ENCODE measurements around the gene HAO2.

Gene HAO2

GRCh38 chr1:119380983-119381662 lies 12.5 kb downstream of the HAO2 start:
- DNase-seq = no peak

GRCh38 chr1:119384591-119384990 lies 16.0 kb downstream of the HAO2 start:
- DNase-seq = no peak

DNA sequence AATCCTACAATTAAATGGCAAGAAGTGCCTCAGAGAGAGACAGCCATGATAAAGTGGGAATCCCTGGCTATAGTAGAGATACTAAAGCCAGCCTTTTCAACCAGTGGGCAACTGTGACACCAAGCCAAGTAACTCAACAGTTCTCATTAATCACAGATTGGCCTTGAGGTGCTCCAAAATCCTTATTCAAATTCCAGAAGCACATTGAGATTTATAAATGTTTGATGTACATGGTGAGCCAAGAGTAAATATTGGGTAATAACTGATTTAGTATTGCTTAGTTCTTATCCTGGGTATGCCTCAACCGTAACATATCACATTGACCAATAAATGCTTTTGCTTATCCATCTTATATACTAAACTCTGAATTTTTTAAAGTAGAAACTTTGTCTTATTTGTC lies 17.1 kb downstream of the HAO2 start:
- DNase-seq = no peak

DNA sequence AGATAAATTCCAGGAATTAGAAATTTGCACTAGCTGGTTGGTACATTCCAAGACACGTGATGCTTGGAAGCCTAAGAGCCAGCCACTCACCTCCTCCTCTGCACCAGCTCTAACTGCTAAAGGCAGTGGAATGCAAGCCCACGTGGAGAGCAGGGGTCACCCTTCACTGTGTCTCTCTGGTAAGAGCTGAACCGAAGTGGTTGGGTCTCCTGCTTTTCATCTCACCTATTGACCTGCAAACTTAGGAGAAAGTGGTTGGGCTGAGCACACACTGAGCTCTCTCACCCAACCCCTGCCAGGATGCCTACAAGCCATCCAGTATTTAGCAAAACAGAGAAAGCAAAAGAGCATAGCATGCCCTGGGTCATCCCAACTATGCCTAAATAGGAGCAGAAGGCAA lies 19.3 kb downstream of the HAO2 start:
- DNase-seq = no peak

DNA sequence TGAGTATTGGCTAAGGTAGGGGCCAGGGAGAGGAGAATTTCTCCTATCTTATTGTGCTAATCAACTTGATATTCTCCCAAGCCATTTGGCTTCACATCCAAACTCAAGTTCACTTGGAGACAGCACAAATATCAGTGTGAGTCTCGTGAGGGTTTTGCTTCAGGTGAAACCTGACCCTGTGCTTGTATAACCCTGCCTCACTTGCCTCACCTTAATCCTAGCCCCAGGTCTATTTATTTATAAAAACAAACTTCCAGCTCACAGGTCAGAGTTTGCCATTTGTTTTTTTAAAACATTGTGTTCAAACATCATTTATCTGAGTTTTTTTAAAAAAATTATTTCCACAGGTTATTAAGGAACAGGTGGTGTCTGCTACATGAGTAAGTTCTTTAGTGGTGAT lies 19.9 kb downstream of the HAO2 start:
- no peak for DNase-seq

DNA sequence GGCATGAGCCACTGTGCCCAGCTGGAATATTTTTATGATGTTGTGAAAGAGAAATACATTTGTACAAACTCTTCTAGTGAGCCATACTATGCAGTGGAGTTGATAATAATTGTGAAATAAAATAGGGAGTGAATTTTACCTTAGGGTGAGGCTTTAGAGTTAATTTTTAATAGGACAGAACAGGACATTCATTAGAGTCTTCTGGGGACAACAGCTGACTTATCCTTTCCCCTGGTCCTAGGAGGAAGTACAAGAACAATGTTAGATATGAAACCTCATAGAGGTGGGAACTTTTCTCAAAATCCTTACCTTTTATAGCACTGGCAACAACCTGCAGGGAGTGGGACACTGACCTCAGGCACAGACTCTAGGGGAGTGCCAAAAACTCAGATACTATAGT lies 21.9 kb downstream of the HAO2 start:
- DNase-seq = no peak

- no peak for DNase-seq
Observed at GRCh38 chr1:119391749-119392148, 23.2 kb downstream of the HAO2 start.

GRCh38 chr1:119394085-119394484 lies 25.5 kb downstream of the HAO2 start:
- DNase-seq = no peak

DNA sequence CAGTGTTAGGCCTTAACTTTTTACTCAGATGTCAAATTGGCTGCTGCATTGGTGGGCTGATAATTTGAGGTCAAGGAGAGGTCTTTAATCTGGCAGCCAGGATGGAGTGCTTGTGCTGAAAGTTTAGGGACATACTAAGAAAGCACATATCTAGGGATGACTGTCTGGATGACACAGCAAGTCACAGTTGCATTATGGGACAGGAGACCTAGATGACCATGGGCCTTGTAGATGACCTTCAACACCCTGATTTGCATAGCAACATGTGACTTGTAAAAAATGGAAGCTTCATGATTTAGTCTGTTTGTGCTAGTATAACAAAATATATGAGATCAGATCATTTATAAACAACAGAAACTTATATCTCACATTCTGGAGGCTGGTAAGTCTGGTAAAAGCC lies 28.4 kb downstream of the HAO2 start:
- no peak for DNase-seq

DNA sequence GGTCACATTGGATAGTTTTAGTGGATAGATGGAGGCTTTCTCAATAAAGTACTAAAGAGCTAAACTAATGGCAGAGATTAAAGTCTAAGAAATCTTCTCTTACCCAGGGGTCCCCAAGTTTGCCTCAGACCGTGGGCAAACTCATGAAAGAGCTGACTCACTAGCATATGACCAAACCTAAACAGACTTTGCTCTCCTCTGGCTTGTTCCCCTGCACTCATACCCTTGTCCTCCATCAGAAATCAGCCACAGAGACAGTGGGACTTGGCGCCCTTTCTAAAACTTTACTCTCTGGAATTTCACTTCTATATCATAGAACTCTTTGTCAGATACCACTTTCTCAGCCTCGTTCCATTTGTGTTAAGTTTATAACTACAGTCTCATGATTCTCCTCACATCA lies 29.4 kb downstream of the HAO2 start:
- DNase-seq = no peak

DNA sequence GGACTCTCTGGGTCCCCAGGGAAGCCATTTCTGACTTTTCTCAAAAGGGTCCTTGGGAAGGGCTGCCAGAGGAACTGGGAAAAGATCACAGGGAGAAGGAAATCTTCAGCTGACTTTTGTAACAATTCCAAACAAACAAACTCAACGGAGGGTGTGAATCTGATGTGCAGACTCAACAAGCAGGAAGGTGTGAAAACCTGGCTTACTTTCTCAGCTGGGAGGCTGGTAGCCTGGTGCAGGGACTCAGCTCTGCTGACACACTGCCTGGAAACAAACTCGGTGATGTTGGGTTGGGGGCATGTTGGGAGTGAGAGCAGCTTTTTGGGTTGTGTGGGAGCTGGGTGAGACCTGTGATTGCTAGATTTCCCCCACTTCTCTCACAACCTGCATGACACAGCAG lies 36.2 kb downstream of the HAO2 start:
- DNase-seq = no peak

DNA sequence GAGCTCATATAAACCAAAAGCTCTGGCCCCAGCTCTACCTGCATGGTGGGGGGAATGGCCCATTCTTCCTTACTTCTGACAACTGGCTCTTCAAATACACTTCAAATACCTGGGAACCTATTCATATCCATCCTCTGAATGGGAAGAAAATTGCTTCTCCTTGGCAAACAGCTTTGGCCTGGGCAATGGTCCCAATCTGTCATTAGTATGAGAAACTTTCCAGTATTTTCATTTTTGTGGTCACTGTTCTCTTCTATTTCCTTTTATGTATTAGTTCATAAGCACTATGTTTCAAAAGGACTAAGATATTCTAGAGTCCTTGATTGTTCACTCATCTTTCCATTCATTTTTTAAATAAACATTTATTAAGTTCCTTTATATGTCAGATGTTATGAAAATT lies 41.1 kb downstream of the HAO2 start:
- DNase-seq = no peak

- DNase-seq = no peak
Observed at GRCh38 chr1:119410961-119411360, 42.4 kb downstream of the HAO2 start.

DNA sequence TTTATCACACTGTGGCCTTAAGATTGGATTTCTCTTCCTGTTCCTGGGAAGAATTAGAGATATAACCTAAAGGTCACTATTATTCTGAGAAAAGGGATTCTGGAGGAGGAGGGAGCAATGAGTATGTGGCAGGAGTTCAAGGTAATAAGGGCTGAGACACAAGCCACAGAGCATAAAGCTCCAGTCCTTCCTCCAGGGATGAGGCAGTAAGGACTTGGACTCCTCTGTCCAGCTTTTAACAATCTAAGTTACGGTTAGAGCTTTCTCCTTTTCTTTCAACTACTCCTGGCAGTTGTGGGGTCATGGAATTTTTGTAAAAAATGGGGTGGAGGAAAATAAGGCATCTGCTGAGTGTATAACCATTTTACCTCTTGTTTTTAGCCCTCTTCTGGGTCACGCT lies 46.4 kb downstream of the HAO2 start, which contains the start of gene HSD3B2:
HSD3B2 (plus strand) TSS at position 201 of the 400 bp plus-strand sequence. CDS start 270 bp downstream, outside the sequence.
- no peak for DNase-seq

- DNase-seq = no peak
Observed at GRCh38 chr1:119416006-119416640, 47.5 kb downstream of the HAO2 start.

- DNase-seq = no peak
Observed at GRCh38 chr1:119419109-119419508, 50.5 kb downstream of the HAO2 start.

DNA sequence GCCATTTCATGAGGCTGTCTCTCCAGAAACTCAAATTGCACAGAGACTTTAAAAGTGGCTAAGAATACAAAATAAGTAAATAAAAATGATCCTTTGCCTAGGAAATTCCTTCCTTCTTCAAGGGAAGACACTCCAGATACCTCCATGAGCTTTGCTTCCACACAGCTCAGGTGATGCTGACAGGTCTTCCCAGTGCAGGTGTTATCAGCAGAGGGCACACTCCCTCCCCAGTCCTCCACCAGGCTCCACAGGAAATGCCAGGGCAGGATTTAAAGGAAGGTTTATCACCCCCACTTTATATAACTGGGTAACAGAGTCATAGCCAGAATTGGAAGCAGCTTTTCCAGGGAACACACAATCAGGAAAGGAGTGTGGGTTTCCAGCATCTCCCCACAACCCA lies 52.1 kb downstream of the HAO2 start:
- no peak for DNase-seq

DNA sequence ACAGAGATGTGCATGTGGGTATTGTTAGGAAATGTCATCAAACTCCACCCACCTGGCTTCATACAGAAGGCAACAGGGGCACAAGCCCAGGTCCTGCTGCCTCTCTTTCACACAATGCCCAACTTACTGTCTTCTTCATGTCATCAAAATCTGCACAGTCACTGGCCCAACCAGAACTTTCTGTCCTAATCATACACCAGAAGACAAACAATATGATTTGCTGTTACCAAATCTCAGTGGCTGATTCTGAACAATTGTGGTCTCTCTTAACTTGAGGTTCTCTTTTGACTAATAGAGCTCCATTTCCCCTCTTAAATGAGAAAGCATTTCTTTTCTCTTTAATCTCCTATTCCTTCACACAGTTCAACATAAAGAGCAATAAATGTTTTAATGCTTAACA lies 54.0 kb downstream of the HAO2 start:
- no peak for DNase-seq

- no peak for DNase-seq
Observed at GRCh38 chr1:119428991-119429390, 60.4 kb downstream of the HAO2 start.

GRCh38 chr1:119429687-119430086 lies 61.1 kb downstream of the HAO2 start:
- no peak for DNase-seq

- no peak for DNase-seq
Observed at GRCh38 chr1:119430486-119430885, 61.9 kb downstream of the HAO2 start.

GRCh38 chr1:119431836-119432235 lies 63.3 kb downstream of the HAO2 start:
- no peak for DNase-seq

DNA sequence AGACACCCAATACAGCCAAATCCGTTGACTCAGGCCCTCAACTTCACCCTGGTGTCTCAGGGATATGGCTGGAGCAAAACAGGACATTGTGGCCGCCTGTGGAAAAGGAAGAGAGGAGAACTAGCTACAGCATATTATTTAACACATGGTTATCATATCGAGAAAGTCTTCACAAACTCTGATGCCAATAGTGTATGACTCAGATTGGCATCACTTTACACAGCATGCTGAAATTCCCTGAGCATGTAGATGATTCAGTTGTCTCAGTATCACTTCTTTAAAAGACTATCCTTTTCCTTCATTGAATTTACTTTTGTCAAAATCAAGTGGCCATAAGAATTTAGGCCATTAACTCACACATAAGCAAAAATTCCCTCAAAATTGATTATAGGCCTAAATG lies 66.5 kb downstream of the HAO2 start:
- DNase-seq = no peak

DNA sequence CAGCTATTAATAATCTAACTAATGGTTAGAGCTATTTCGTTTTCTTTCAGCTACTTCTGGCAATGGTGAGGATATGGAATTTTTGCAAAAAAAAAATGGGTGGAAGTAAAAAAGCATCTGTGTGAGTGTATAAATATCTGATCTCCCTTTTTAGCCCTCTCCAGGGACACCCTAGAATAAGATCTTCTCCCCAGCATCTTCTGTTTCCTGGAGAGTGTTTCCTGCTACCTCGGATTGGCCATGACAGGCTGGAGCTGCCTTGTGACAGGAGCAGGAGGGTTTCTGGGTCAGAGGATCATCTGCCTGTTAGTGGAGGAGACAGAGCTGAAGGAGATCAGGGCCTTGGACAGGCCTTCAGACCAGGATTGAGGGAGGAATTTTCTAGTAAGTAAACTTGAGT lies 70.2 kb downstream of the HAO2 start:
- no peak for DNase-seq

DNA sequence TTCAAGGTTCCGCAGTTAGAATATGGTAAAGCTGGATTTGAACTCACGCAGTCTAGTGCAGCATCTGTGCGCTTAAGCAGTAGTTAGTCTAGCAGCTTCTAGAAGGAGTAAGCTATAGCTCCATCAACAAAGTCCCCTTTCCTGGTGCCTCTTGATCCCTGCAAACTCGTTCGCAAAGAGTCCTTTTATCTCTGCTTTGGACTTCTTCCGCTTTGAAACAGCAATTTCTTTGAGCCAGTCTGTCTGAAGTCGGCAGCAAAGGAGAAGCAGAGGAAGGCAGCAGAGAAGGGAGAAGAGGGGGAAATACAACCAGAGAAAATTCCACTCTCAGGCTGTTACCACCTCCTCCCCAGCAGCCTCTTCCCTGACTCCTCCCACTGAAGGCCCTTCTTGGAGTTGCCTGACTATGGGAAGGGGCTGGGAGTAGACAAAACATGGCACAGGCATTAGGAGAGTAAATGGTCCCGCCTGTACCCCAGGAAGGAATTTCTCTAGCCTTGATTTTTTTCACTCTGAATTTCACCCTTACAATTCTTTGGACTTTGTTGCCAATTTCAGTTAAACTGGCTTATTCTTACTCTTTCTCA lies 72.2 kb downstream of the HAO2 start:
- no peak for DNase-seq
